GM23248 (cell line): ENCODE data around the gene PRUNE2. TPM values are rescaled to one million over a fixed set of nuclear protein-coding genes. Genes with fewer than 3 reads are reported as not detected.

Experiments used
- DNase-seq: peaks from one replicate; pipeline ENCODE4 v3.0.0-alpha.2; 2015
- H2AFZ ChIP-seq: fragments of 200-600 bp; sonication (generic); 2 replicates; pipeline ENCODE4 v1.6.1; 2016; ENCODE audit warnings: antibody characterized with exemption
- H3F3A ChIP-seq: fragments of 200-600 bp; sonication (generic); 2 replicates; pipeline ENCODE4 v1.6.1; 2016; ENCODE audit warnings: mild to moderate bottlenecking, antibody characterized with exemption, mixed run types; ENCODE audit not compliant: insufficient read depth
- H3K27ac ChIP-seq: fragments of 200-600 bp; sonication (generic); 2 replicates; pipeline ENCODE4 v1.5.1; 2016; ENCODE audit warnings: mild to moderate bottlenecking
- H3K27me3 ChIP-seq: fragments of 200-600 bp; sonication (generic); replicated peaks from 2 replicates; pipeline ENCODE4 v1.6.1; 2016; ENCODE audit warnings: mild to moderate bottlenecking; ENCODE audit not compliant: insufficient read depth
- H3K36me3 ChIP-seq: fragments of 200-600 bp; sonication (generic); 2 replicates; pipeline ENCODE4 v1.6.1; 2016; ENCODE audit warnings: low read depth, mild to moderate bottlenecking
- H3K4me1 ChIP-seq: fragments of 200-600 bp; sonication (generic); 2 replicates; pipeline ENCODE4 v1.6.1; 2016; ENCODE audit warnings: mild to moderate bottlenecking; ENCODE audit not compliant: insufficient read depth
- H3K4me2 ChIP-seq: fragments of 200-600 bp; sonication (generic); one replicate; pipeline ENCODE4 v1.6.1; 2016; ENCODE audit warnings: mild to moderate bottlenecking; ENCODE audit not compliant: unreplicated experiment
- H3K4me3 ChIP-seq: fragments of 200-600 bp; sonication (generic); 2 replicates; pipeline ENCODE4 v1.5.1; 2016; ENCODE audit warnings: mild to moderate bottlenecking
- H3K79me2 ChIP-seq: fragments of 200-600 bp; sonication (generic); 2 replicates; pipeline ENCODE4 v1.6.1; 2016; ENCODE audit warnings: mild to moderate bottlenecking; ENCODE audit not compliant: insufficient read depth
- H3K9ac ChIP-seq: fragments of 200-600 bp; sonication (generic); 2 replicates; pipeline ENCODE4 v1.6.1; 2016; ENCODE audit warnings: mild to moderate bottlenecking
- H3K9me2 ChIP-seq: fragments of 200-600 bp; sonication (generic); 2 replicates; pipeline ENCODE4 v1.6.1; 2016; ENCODE audit warnings: mixed run types, mild to moderate bottlenecking, moderate library complexity; ENCODE audit not compliant: insufficient read depth
- H3K9me3 ChIP-seq: fragments of 200-600 bp; sonication (generic); one replicate; pipeline ENCODE4 v1.6.1; 2017; ENCODE audit warnings: low read depth
- H4K20me1 ChIP-seq: fragments of 200-600 bp; sonication (generic); 2 replicates; pipeline ENCODE4 v1.6.0; 2016; ENCODE audit not compliant: insufficient read depth
- EZH2 ChIP-seq: fragments of 200-600 bp; sonication (generic); IDR thresholded peaks from 2 replicates; pipeline ENCODE4 v1.6.1; 2018; ENCODE audit warnings: antibody characterized with exemption, mild to moderate bottlenecking; ENCODE audit not compliant: insufficient read depth, poor library complexity, severe bottlenecking
- EZH2phosphoT487 ChIP-seq: fragments of 200-600 bp; sonication (generic); IDR thresholded peaks from 2 replicates; pipeline ENCODE4 v1.6.1; 2018; ENCODE audit warnings: antibody characterized with exemption, moderate library complexity, mild to moderate bottlenecking, low read depth; ENCODE audit not compliant: insufficient read depth
- WGBS, 2 experiments: methylation state at CpG; one replicate each; pipeline ENCODE4 v1.1.6; 2015 to 2017; ENCODE audit warnings: low lambda C conversion rate in 2 of 2, low coverage in 1 of 2; ENCODE audit errors: missing lambda C conversion rate in 2 of 2; 5-methylcytosine and 5-hydroxymethylcytosine counted together
- in situ Hi-C: fragments of 300-500 bp; cut with MboI; formaldehyde crosslinking; loops from 2 replicates; pipeline ENCODE4 v1.15.0; 2020
- polyA plus RNA-seq: library from polyadenylated mRNA; unstranded; fragments of >200 nt; fragmentation: Nextera tagmentation; extraction: Ambion mirVana; gene quantifications from 2 replicates; pipeline ENCODE4 v1.2.1, GENCODE V29; 2016
- total RNA-seq: library from RNA; depleted of rRNA; stranded (reverse); fragments of >200 nt; shearing (Covaris generic); gene quantifications from 2 replicates; pipeline ENCODE4 v1.2.3, GENCODE V29; 2014

PRUNE2 gene
- total and polyA plus RNA-seq, 2 experiments from 2014 or later, result 2.0 to 8.8 TPM

- Histone ChIP-seq H3K9me3 (no peaks in the 10 kb centered on the region), H3K36me3 (no peaks in the 10 kb centered on the region), H3K9me2 (no peaks in the 10 kb centered on the region), H3K79me2 (no peaks in the 10 kb centered on the region), H2AFZ (no peak overlapping the region), H3F3A (no peaks in the 10 kb centered on the region), H3K27me3 (no peaks in the 10 kb centered on the region; the same call in 1 of the 2 replicates), H3K4me1 (peaks cover 9% of the 10 kb centered on the region), H3K27ac (no peak overlapping the region), H3K4me2 (no peak overlapping the region), H3K4me3 (no peak overlapping the region), H4K20me1 (no peaks in the 10 kb centered on the region), H3K9ac (no peak overlapping the region)
- DNase-seq, result no peak
- TF ChIP-seq EZH2 (no peak), EZH2phosphoT487 (no peak)
- in situ Hi-C loops, result no loop called here
- 56 to 57% methylated on average over 3 of the region's 3 CpGs for WGBS, 2 experiments
Measured at GRCh38 chr9:76720245-76720644, 185.7 kb downstream of the PRUNE2 start.

DNA sequence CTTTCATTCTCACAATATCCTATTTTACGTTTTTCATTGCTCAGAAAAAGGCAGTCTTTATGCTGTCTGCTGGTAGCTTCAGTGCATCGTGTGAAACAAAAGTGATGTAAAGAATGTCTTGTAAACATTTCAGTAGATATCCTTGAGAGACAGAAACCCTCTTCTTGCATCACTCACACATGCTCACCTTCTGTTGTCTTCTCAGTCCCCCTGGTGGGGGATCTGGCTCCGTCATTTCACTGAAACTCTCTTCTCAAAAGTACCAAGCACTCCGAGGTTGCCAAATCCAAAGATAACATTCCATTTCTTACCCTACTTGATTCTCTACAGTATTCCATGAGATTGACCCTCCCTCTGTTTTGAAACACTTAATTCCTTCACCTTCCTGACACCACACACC is 187.7 kb downstream of the PRUNE2 start:
- in situ Hi-C loops, result no loop called here
- WGBS, 2 experiments, result 41% methylated on average over 4 of the region's 4 CpGs
- no peaks in the 10 kb centered on the region for H3K9me3 ChIP-seq
- H3K27ac ChIP-seq, result no peak overlapping the region
- H3F3A ChIP-seq, result no peaks in the 10 kb centered on the region
- no peak overlapping the region for H3K4me3 ChIP-seq
- H3K36me3 ChIP-seq, result no peaks in the 10 kb centered on the region
- no peaks in the 10 kb centered on the region; the same call in 1 of the 2 replicates for H3K27me3 ChIP-seq
- no peaks in the 10 kb centered on the region for H3K9me2 ChIP-seq
- H4K20me1 ChIP-seq, result no peaks in the 10 kb centered on the region
- no peaks in the 10 kb centered on the region for H3K79me2 ChIP-seq
- no peak overlapping the region for H2AFZ ChIP-seq
- no peak for DNase-seq
- no peak overlapping the region for H3K4me2 ChIP-seq
- no peak overlapping the region for H3K9ac ChIP-seq
- TF ChIP-seq EZH2 (no peak), EZH2phosphoT487 (no peak)
- H3K4me1 ChIP-seq, result peaks cover 9% of the 10 kb centered on the region

GRCh38 chr9:76717613-76718012 is 188.3 kb downstream of the PRUNE2 start:
- Histone ChIP-seq H4K20me1 (no peaks in the 10 kb centered on the region), H3K4me1 (peaks cover 9% of the 10 kb centered on the region), H3K9me2 (no peaks in the 10 kb centered on the region), H3K4me2 (no peak overlapping the region), H2AFZ (0 out of 2 replicates have a peak overlapping the region, but pooled peaks have one; percentile 24), H3K27me3 (no peaks in the 10 kb centered on the region), H3K9ac (no peak overlapping the region), H3K9me3 (no peaks in the 10 kb centered on the region), H3F3A (no peaks in the 10 kb centered on the region), H3K27ac (no peak overlapping the region), H3K36me3 (no peaks in the 10 kb centered on the region), H3K79me2 (no peaks in the 10 kb centered on the region), H3K4me3 (no peak overlapping the region)
- WGBS, 2 experiments, result 2 to 5% methylated on average over 5 of the region's 5 CpGs
- TF ChIP-seq EZH2phosphoT487 (no peak), EZH2 (no peak)
- in situ Hi-C loops, result no loop called here
- peak; percentile 65 for DNase-seq

- Histone ChIP-seq H4K20me1 (no peaks in the 10 kb centered on the region), H3F3A (no peaks in the 10 kb centered on the region), H3K36me3 (no peaks in the 10 kb centered on the region), H3K27me3 (no peaks in the 10 kb centered on the region), H3K9me2 (no peaks in the 10 kb centered on the region), H3K79me2 (no peaks in the 10 kb centered on the region), H3K9ac (no peak overlapping the region), H2AFZ (no peak overlapping the region), H3K4me3 (no peak overlapping the region), H3K27ac (no peak overlapping the region), H3K9me3 (no peaks in the 10 kb centered on the region), H3K4me1 (peaks cover 9% of the 10 kb centered on the region), H3K4me2 (no peak overlapping the region)
- TF ChIP-seq EZH2 (no peak), EZH2phosphoT487 (no peak)
- DNase-seq, result no peak
- in situ Hi-C loops, result no loop called here
- 61 to 63% methylated on average over 5 of the region's 5 CpGs for WGBS, 2 experiments
Measured at GRCh38 chr9:76717176-76717575, 188.7 kb downstream of the PRUNE2 start.

DNA sequence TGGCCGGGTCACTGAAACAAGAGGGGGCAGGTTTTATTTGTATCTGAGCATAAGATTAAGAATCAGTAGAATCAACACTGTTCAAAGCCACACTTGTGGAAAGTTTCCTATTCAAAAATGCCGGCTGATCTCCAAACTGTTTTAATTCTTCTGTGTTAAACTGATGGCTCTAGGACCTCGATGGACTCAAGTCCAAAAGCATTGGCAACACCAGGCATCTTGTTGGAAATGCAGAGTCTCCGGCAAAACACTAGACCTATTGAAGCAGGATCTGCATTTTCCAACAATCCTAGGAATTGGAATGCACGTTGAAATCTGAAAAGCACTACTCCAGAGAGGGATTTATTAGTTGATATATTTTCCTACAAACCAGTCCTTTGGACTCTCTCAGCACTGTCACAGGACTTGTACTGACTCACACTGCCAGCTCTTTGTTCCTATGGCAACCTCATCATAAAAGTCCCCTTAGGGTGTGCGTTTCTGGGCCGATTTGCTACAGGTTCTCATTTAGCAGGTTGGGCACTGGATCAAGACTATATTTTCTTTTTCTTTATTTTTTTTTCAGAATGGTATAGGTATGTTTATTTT is 189.7 kb downstream of the PRUNE2 start:
- no peaks in the 10 kb centered on the region for H3K27me3 ChIP-seq
- 21 to 22% methylated on average over 7 of the region's 7 CpGs for WGBS, 2 experiments
- H2AFZ ChIP-seq, result no peak overlapping the region
- no peak overlapping the region for H3K27ac ChIP-seq
- peak; percentile 54 for DNase-seq
- H4K20me1 ChIP-seq, result no peaks in the 10 kb centered on the region
- no peaks in the 10 kb centered on the region for H3F3A ChIP-seq
- no peak overlapping the region for H3K4me2 ChIP-seq
- H3K9me2 ChIP-seq, result no peaks in the 10 kb centered on the region
- H3K4me1 ChIP-seq, result peaks cover 9% of the 10 kb centered on the region
- in situ Hi-C loops, result no loop called here
- H3K4me3 ChIP-seq, result no peak overlapping the region
- no peak for TF ChIP-seq EZH2phosphoT487
- no peak for TF ChIP-seq EZH2
- H3K9me3 ChIP-seq, result no peaks in the 10 kb centered on the region
- H3K79me2 ChIP-seq, result no peaks in the 10 kb centered on the region
- H3K36me3 ChIP-seq, result no peaks in the 10 kb centered on the region
- no peak overlapping the region for H3K9ac ChIP-seq
